Non-pigmented ciliary epithelial cell (primary cell): ENCODE results near the gene IL2RG.
A peak's percentile ranks its signal among the peaks of the same experiment; 100 is the strongest.

Experiments
- DNase-seq: peaks from one replicate; pipeline ENCODE4 v3.0.0-alpha.2; 2010; ENCODE audit warnings: low read depth

IL2RG gene

DNA sequence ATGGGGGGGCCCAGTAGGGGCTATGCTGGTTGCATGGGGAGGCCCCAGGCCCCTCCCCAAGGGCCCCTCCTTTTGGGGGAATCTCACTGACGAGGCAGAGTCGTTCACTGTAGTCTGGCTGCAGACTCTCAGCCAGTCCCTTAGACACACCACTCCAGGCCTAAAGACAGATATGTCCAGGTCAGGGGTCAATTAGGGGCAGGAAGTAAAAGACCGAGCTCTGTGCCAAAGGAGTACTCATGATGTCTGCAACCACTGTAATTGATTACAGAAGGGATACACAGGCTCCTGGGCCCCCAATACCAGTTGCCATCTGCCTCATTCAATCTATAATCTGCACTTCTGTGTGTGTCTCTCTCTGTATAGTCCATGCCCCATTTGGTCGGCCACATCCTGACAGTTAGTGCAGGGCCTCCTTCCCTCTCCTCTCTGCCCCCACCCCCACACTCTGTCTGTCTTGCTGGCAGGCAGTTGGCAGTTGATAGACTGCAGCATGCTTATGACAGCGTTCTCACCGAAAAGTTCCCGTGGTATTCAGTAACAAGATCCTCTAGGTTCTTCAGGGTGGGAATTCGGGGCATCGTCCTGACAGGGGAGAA, 3.5 kb downstream of the IL2RG start:
- DNase-seq = no peak

- DNase-seq = no peak
Observed at GRCh38 chrX:71107245-71107644, 4.1 kb downstream of the IL2RG start.

GRCh38 chrX:71106427-71106826, 5.0 kb downstream of the IL2RG start, which contains the start of gene CXorf65:
TSS of gene CXorf65 (minus strand) at chrX:71106740. CDS start at chrX:71106556, 184 bp downstream.
- DNase-seq = no peak

DNA sequence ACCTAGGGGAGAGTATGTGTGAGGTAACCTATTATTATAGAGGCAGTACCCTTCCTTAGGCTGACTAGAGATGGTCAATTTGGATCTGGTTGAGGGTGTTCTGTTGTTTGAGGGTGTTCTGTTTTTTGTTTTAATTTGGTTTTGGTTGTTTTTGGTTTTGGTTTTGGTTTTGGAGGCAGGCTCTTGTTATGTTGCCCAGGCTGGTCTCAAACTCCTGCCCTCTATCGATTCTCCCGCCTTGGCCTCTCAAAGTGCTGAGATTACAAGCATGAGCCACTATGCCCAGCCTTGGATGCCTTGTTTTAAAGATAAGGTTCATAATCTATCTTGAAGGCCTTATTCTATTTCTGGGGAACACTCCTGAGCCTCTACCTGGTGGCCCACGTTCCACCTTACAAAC, 5.7 kb downstream of the IL2RG start:
- no peak for DNase-seq

DNA sequence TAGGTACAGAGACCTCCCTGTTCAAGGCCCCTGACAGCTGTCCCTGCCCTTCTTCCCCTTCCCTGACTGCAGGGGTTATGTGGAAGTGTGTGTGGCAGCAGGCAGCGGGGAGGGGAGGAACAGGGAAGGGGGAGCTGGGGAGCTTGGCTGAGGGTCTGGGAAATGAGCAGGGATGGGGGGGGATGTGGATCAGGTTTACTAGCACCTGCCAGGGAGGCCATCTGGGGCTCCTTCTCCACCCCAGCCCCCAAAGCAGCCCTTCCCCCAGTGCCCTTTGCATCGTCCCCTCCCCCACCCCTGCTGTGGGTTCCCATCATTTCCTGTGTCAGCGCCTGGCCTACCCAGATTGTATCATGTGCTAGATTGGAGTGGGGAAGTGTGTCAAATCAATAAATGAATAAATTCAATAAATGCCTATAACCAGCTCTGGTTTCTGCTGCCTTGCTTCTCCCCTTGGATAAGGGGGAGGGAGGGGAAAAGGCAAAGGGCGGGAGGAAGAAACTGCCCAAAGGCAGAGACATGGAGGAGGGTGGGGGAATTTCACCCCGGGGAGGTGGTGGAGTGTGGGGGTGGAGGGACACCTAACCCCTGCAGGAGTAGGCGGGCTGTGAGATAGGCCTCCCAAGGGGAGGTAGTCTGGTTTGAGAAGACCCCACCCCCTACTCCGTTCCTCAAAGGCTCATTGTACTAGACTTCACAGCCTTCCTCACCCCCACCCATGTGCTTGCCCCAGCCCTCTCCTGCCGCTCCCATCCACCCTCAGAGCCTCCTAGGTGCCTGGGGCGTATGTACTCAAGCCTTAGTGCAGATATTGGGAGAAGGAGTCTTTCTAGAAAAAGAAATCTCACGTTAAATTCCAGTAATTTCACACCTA, 8.0 kb downstream of the IL2RG start:
- DNase-seq = no peak

- no peak for DNase-seq
Observed at GRCh38 chrX:71102292-71102691, 9.1 kb downstream of the IL2RG start.

- no peak for DNase-seq
Observed at GRCh38 chrX:71100581-71101505, 10.5 kb downstream of the IL2RG start.

DNA sequence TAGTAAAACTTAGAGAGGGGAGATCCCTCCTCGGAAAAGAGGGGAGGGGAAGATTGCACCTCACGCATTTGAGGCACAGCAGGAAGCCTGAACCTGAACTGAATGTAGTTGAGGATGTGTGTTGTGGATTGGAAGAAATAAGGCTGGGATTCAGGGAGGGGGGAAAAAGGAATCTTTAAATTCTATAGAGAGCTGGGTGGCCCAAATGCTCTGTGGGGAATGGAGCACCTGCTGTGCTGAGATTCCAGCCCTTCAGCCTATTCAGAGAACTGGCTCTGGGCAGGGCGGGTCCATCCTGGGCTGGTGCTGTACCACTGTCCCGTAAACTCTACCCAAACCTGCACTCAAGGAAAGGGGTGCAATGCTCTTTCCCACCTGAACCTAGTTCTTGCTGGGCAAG, 11.6 kb downstream of the IL2RG start:
- DNase-seq = no peak

DNA sequence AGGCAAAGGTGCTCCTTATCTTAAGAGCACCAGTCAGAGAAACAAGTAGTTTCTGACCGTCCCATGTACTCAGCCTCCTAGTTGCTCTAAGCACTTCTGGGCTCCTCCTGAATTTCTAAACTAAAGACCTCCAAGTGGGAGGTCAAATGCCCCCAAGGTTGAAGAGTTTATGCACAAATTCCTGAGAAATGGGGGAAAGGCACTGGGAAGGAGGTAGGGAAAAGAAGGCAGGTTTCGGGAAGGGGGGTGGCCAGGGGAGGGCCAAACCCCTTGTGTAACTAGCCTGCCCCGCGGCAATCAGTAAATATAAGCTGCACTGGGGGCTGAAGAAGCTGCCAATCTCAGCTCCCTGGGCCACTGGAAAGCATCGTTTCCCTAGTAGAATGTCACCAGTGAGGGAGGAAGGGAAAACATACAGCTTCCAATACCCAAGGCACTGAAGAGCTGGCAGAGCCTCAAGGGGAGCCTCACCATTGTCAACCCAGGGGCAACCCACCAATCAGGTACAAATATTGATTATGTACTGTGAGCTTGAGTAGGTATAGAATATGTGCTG, 12.3 kb downstream of the IL2RG start:
- no peak for DNase-seq

GRCh38 chrX:71098302-71098701, 13.1 kb downstream of the IL2RG start:
- DNase-seq = no peak

GRCh38 chrX:71096760-71097032, 14.7 kb downstream of the IL2RG start:
- DNase-seq = no peak

- DNase-seq = no peak
Observed at GRCh38 chrX:71095981-71096759, 15.2 kb downstream of the IL2RG start.

DNA sequence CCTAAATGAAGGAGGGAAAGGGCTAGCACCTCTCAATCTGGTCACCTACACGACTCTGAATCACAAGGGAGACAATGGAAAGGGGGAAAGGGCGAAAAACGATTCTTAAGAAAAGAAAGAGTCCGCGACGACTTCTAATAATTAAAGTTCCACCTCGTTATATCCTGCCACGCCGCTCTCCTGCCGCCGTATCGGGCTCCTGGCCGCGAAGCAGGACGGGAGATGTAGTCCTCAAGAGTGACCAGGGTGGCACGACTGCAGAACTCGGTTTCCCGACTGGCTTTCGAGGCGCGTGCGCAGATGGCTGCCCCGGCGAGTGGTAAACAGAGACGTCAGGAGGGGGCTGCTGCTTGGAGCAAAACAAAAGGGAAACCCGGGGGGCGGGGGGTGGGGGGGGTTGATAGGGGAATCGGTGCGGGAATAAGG, 15.8 kb downstream of the IL2RG start, which contains the start of gene FOXO4:
TSS of gene FOXO4 (plus strand) at position 297 of the 426 bp plus-strand sequence. CDS start 678 bp downstream, outside the sequence.
- peak; percentile 53 for DNase-seq

GRCh38 chrX:71095033-71095432, 16.3 kb downstream of the IL2RG start:
- no peak for DNase-seq

DNA sequence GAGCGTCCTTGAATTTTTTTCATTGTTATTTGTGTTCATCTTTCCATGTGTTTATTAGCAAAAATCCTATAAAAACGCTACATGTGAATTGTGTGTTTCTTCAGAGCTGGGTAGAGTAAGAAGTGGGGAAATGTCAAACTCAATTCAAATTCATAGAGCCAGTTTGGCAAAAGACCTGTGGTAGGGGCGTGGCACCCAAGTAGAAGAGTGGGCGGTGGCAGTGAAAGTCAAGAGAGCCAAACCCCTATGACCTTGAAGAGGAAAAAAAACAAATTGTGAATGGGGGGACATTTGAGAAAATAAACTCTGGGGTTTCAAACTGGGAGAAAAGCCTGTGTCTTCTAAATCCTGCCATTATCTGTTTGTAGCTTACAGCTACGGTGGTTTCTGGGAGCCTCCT, 20.1 kb downstream of the IL2RG start:
- DNase-seq = no peak

- no peak for DNase-seq
Observed at GRCh38 chrX:71085900-71086299, 25.5 kb downstream of the IL2RG start.

- no peak for DNase-seq
Observed at GRCh38 chrX:71082822-71083221, 28.6 kb downstream of the IL2RG start.

DNA sequence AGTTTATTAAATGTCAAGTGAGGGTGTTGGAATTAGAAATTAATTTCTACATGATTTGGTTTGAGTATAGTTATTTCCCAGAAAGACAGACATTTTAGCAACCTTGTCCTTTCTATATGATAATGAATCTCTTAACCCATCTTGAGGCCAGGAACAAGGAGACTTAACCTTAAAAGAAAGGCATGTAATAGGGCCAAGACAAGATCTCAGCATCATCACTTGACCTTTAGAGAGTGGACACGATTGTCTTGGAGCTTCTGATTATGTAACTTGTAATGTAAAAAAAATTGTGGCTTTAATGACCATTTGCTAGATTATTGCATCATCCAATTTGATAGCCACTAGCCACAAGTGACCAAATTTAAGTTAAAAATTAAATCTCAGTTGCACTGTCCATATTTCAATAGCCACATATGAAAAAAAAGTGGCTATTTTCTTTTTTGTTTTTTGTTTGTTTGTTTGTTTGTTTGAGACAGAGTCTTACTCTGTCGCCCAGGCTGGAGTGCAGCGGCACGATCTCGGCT, 29.2 kb downstream of the IL2RG start:
- DNase-seq = no peak

DNA sequence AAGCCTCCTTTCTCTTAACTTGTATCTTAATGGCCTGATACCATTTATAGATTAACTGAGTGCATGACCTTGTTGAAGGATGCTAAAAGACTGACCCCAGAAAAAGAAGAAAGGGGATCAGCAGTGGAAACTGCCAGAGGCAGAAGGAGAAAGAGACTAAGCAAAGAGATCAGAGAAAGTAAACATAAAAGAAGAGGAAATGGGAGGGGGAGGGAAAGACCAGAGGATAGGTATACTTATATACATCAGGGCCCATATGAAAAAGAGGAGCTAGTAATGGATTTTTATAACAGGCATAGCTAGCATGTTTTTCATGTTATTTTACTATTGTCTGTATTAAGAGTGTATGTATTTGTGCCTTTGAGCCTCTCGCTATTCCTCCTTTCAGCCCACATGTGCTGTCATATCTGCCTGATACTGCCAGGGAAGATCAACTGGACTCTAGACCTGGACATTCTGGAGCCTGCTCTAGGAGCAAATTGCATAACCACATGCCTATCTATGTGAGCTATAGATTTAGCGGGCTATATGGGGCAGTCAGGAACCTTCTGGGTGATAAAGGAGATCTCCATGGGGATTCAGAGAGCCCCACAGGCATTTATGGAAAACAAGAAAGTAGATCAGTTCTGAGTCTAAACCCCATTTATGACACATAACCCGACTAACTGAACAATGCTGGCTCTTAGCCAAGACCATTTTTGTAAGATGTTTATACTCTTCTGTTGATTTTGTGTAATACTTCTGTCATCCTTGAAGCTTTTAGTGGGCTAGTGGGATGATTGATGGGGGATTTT, 29.9 kb downstream of the IL2RG start:
- no peak for DNase-seq

DNA sequence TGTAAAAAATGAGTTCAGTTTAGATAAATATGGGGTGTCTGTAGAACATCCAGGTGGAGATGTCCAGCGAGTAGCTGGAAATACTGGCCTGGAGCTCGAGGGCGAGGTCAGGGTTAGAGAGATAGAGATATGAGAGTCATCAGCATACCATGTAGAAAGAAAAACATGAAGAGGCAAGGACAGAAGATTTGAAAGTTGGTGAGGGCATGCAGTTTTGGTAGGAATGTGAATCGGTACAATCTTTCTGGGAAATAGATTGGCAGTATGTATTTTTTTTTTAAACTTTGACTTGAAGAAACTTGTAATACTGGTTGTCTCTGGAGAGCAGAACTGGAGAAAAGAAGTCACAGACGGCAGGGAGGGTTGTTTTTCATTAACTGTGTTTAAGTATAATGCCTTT, 40.8 kb downstream of the IL2RG start:
- no peak for DNase-seq
